Stimulated activated CD4-positive, alpha-beta T cell treated with anti-CD3 and anti-CD28 coated beads, Interleukin-15, amount 100 ng/mL, for 24 hours (primary cell): Measurements from ENCODE around the gene UNC13C.

Experiments
- DNase-seq: peaks from one replicate; pipeline ENCODE4 v3.0.0-alpha.2; 2020

The UNC13C gene

GRCh38 chr15:54575586-54575985 lies 597.3 kb downstream of the UNC13C start:
- no peak for DNase-seq

- DNase-seq = no peak
Observed at GRCh38 chr15:54576298-54576935, 598.2 kb downstream of the UNC13C start.

- DNase-seq = no peak
Observed at GRCh38 chr15:54577476-54578250, 599.4 kb downstream of the UNC13C start.

- no peak for DNase-seq
Observed at GRCh38 chr15:54579855-54580254, 601.6 kb downstream of the UNC13C start.

- DNase-seq = no peak
Observed at GRCh38 chr15:54580643-54581042, 602.4 kb downstream of the UNC13C start.

GRCh38 chr15:54582863-54583643 lies 604.8 kb downstream of the UNC13C start:
- DNase-seq = no peak

GRCh38 chr15:54585063-54585462 lies 606.8 kb downstream of the UNC13C start:
- DNase-seq = no peak

GRCh38 chr15:54594115-54594514 lies 615.9 kb downstream of the UNC13C start:
- DNase-seq = peak; percentile 4

- DNase-seq = no peak
Observed at GRCh38 chr15:54599386-54599785, 621.1 kb downstream of the UNC13C start.

- DNase-seq = no peak
Observed at GRCh38 chr15:54605043-54605442, 626.8 kb downstream of the UNC13C start.

- DNase-seq = no peak
Observed at GRCh38 chr15:54605556-54605955, 627.3 kb downstream of the UNC13C start.

GRCh38 chr15:54608876-54609835 lies 630.9 kb downstream of the UNC13C start:
- no peak for DNase-seq

- no peak for DNase-seq
Observed at GRCh38 chr15:54618120-54618519, 639.9 kb downstream of the UNC13C start.

- DNase-seq = no peak
Observed at GRCh38 chr15:54619180-54619579, 640.9 kb downstream of the UNC13C start.

GRCh38 chr15:54620916-54621315 lies 642.7 kb downstream of the UNC13C start:
- no peak for DNase-seq

GRCh38 chr15:54636147-54636546 lies 657.9 kb downstream of the UNC13C start:
- no peak for DNase-seq

GRCh38 chr15:54638666-54639065 lies 660.4 kb downstream of the UNC13C start:
- DNase-seq = no peak

GRCh38 chr15:54640873-54641272 lies 662.6 kb downstream of the UNC13C start:
- no peak for DNase-seq

GRCh38 chr15:54644796-54645195 lies 666.6 kb downstream of the UNC13C start:
- no peak for DNase-seq

GRCh38 chr15:54659646-54660045 lies 681.4 kb downstream of the UNC13C start:
- DNase-seq = no peak

- DNase-seq = no peak
Observed at GRCh38 chr15:54660356-54660755, 682.1 kb downstream of the UNC13C start.

- no peak for DNase-seq
Observed at GRCh38 chr15:54675241-54675640, 697.0 kb downstream of the UNC13C start.

- DNase-seq = no peak
Observed at GRCh38 chr15:54681584-54681983, 703.3 kb downstream of the UNC13C start.
